ENCODE results near the gene TTC9B. TPM values are rescaled to one million over a fixed set of nuclear protein-coding genes. Genes with fewer than 3 reads are reported as not detected.

The TTC9B gene
- total and polyA plus RNA-seq, 4 donors = 0.14 TPM; not detected in 3

GRCh38 chr19:40228863-40229262 lies 10.7 kb upstream of the TTC9B start:
- peaks cover 0 to 9% (median 4%) of the 10 kb centered on the region in 4 donors for H3K36me3 ChIP-seq (ENCODE audit: control insufficient read depth in 4 of 4, insufficient read depth in 3 of 4, low read depth in 1 of 4, low read length in 3 of 4)
- no peaks in the 10 kb centered on the region for H3K27me3 ChIP-seq (ENCODE audit: control insufficient read depth in 4 of 4, insufficient read depth in 4 of 4, low read length in 3 of 4)
- H3K9me3 ChIP-seq (ENCODE audit: control insufficient read depth in 4 of 4, low read length in 3 of 4) = no peaks in the 10 kb centered on the region
- H3K27ac ChIP-seq (ENCODE audit: low read depth in 1 of 2, low read length in 2 of 2) = no peak overlapping the region
- WGBS = 95% methylated on average over 5 of the region's 5 CpGs
- DNase-seq (ENCODE audit: low spot score) = no peak
- no peak overlapping the region for H3K4me3 ChIP-seq (ENCODE audit: low read depth in 1 of 3, low read length in 3 of 3)
- H3K9ac ChIP-seq (ENCODE audit: low read depth in 1 of 2, low read length in 2 of 2) = no peak overlapping the region
- TF ChIP-seq TAF1 (conservative IDR thresholded peaks at IDR 0.05) (no peak), EGR1 (IDR thresholded peaks at IDR 0.05; ENCODE audit: low read depth in 2 of 2) (no peak), MAX (IDR thresholded peaks at IDR 0.05) (no peak), SP1 (IDR thresholded peaks at IDR 0.05) (no peak), CTCF (IDR thresholded peaks at IDR 0.05; ENCODE audit: low read depth, low read length, missing input control) (no peak), ATF3 (IDR thresholded peaks at IDR 0.05) (no peak), FOXA2 (IDR thresholded peaks at IDR 0.05) (no peak), NR2F2 (IDR thresholded peaks at IDR 0.05) (no peak), YY1 (IDR thresholded peaks at IDR 0.05) (no peak), JUND (IDR thresholded peaks at IDR 0.05) (no peak), RAD21 (IDR thresholded peaks at IDR 0.05) (no peak), ZBTB33 (IDR thresholded peaks at IDR 0.05) (no peak), RXRA (IDR thresholded peaks at IDR 0.05) (no peak), FOXA1 (IDR thresholded peaks at IDR 0.05) (no peak), HNF4G (IDR thresholded peaks at IDR 0.05) (no peak), REST (IDR thresholded peaks at IDR 0.05) (no peak), GABPA (IDR thresholded peaks at IDR 0.05 in 1 of 2, conservative IDR thresholded peaks at IDR 0.05 in 1 of 2) (no peak), HNF4A (conservative IDR thresholded peaks at IDR 0.05) (no peak)
- H3K4me1 ChIP-seq (ENCODE audit: control insufficient read depth in 4 of 4, insufficient read depth in 4 of 4, low read length in 3 of 4) = peaks cover 10 to 32% (median 27%) of the 10 kb centered on the region in 4 donors

All from liver (tissue), 9 donors.